GM21723 (cell line): ENCODE data around the gene CNTN6.
A peak's percentile ranks its signal among the peaks of the same experiment; 100 is the strongest.
"Not testable (repeated sequence)": the region's sequence is repeated elsewhere in the genome, so short reads cannot be mapped to it uniquely, and the experiment has no call there.

Experiments used
- ATAC-seq: cut with Tn5 transposase; IDR thresholded peaks from one replicate; pipeline ENCODE4 v1.9.1; 2021; ENCODE audit warnings: mild to moderate bottlenecking, moderate library complexity; ENCODE audit not compliant: unreplicated experiment

The CNTN6 gene

GRCh38 chr3:1272546-1273265, 179.9 kb downstream of the CNTN6 start:
- ATAC-seq: no peak

- ATAC-seq: no peak
Measured at GRCh38 chr3:1275495-1275894, 182.7 kb downstream of the CNTN6 start.

GRCh38 chr3:1287815-1288214, 195.0 kb downstream of the CNTN6 start:
- no peak for ATAC-seq

GRCh38 chr3:1288805-1289494, 196.1 kb downstream of the CNTN6 start:
- ATAC-seq: no peak

- ATAC-seq: no peak
Measured at GRCh38 chr3:1292571-1293071, 199.8 kb downstream of the CNTN6 start.

GRCh38 chr3:1294586-1294985, 201.8 kb downstream of the CNTN6 start:
- ATAC-seq: no peak

- no peak for ATAC-seq
Measured at GRCh38 chr3:1318296-1319005, 225.6 kb downstream of the CNTN6 start.

GRCh38 chr3:1326546-1326945, 233.7 kb downstream of the CNTN6 start:
- no peak for ATAC-seq

- no peak for ATAC-seq
Measured at GRCh38 chr3:1330107-1330506, 237.3 kb downstream of the CNTN6 start.

GRCh38 chr3:1346386-1346785, 253.6 kb downstream of the CNTN6 start:
- no peak for ATAC-seq

GRCh38 chr3:1348547-1348946, 255.7 kb downstream of the CNTN6 start:
- ATAC-seq: no peak

- ATAC-seq: no peak
Measured at GRCh38 chr3:1350885-1351284, 258.1 kb downstream of the CNTN6 start.

- ATAC-seq: no peak
Measured at GRCh38 chr3:1355691-1356090, 262.9 kb downstream of the CNTN6 start.

- ATAC-seq: no peak
Measured at GRCh38 chr3:1356101-1356500, 263.3 kb downstream of the CNTN6 start.

- ATAC-seq: no peak
Measured at GRCh38 chr3:1365528-1365927, 272.7 kb downstream of the CNTN6 start.

- ATAC-seq: no peak
Measured at GRCh38 chr3:1374471-1374870, 281.6 kb downstream of the CNTN6 start.

- no peak for ATAC-seq
Measured at GRCh38 chr3:1375145-1375544, 282.3 kb downstream of the CNTN6 start.

- peak; percentile 92 for ATAC-seq
Measured at GRCh38 chr3:1380926-1381646, 288.3 kb downstream of the CNTN6 start.

GRCh38 chr3:1381647-1382036, 288.8 kb downstream of the CNTN6 start:
- peak; percentile 51 for ATAC-seq

GRCh38 chr3:1387396-1387905, 294.6 kb downstream of the CNTN6 start:
- not testable (repeated sequence) for ATAC-seq

GRCh38 chr3:1394188-1394587, 301.4 kb downstream of the CNTN6 start:
- ATAC-seq: no peak
